H9 (cell line): ENCODE data around the gene SLC36A4. TPM values are rescaled to one million over a fixed set of nuclear protein-coding genes. Genes with fewer than 3 reads are reported as not detected.

Experiments
- DNase-seq: peaks from one replicate; pipeline ENCODE4 v3.0.0-alpha.2; 2017
- H2AFZ ChIP-seq: one replicate; pipeline ENCODE4 v1.6.1; 2013; ENCODE audit warnings: mild to moderate bottlenecking, low read length, control low read depth, moderate library complexity
- H2AK5ac ChIP-seq: 2 replicates; pipeline ENCODE4 v1.6.1; 2013; ENCODE audit warnings: low read length, control low read depth, mixed read lengths; ENCODE audit not compliant: insufficient read length
- H2BK120ac ChIP-seq: one replicate; pipeline ENCODE4 v1.6.1; 2013; ENCODE audit warnings: low read depth, mild to moderate bottlenecking, low read length, control low read depth, inconsistent platforms; ENCODE audit not compliant: poor library complexity, severe bottlenecking
- H2BK12ac ChIP-seq: 2 replicates; pipeline ENCODE4 v1.6.1; 2013; ENCODE audit warnings: low read length, control low read depth, mixed read lengths, low read depth; ENCODE audit not compliant: insufficient read length
- H2BK15ac ChIP-seq: 2 replicates; pipeline ENCODE4 v1.6.1; 2013; ENCODE audit warnings: low read depth, low read length, control low read depth
- H2BK20ac ChIP-seq: one replicate; pipeline ENCODE4 v1.6.1; 2013; ENCODE audit warnings: low read depth, mild to moderate bottlenecking, low read length, control low read depth, inconsistent platforms; ENCODE audit not compliant: poor library complexity, severe bottlenecking
- H2BK5ac ChIP-seq: 2 replicates; pipeline ENCODE4 v1.6.1; 2013; ENCODE audit warnings: low read length, control low read depth, mixed read lengths; ENCODE audit not compliant: insufficient read length
- H3K14ac ChIP-seq: 2 replicates; pipeline ENCODE4 v1.6.1; 2013; ENCODE audit warnings: low read length, control low read depth; ENCODE audit not compliant: insufficient read depth
- H3K18ac ChIP-seq: 2 replicates; pipeline ENCODE4 v1.6.1; 2013; ENCODE audit warnings: low read depth, mild to moderate bottlenecking, mixed read lengths, low read length, control low read depth; ENCODE audit not compliant: insufficient read length
- H3K23ac ChIP-seq: 2 replicates; pipeline ENCODE4 v1.6.1; 2013; ENCODE audit warnings: low read length, control low read depth, mixed read lengths, low read depth; ENCODE audit not compliant: insufficient read length
- H3K23me2 ChIP-seq: 2 replicates; pipeline ENCODE4 v1.6.1; 2013; ENCODE audit warnings: low read depth, mild to moderate bottlenecking, mixed read lengths, low read length, control low read depth; ENCODE audit not compliant: insufficient read length, poor library complexity, severe bottlenecking
- H3K27ac ChIP-seq: 2 replicates; pipeline ENCODE4 v1.5.1; 2013; ENCODE audit warnings: low read length, control low read depth, mixed read lengths, low read depth; ENCODE audit not compliant: insufficient read length
- H3K27me3 ChIP-seq: 2 replicates; pipeline ENCODE4 v1.6.1; 2013; ENCODE audit warnings: low read length, control low read depth, inconsistent platforms; ENCODE audit not compliant: insufficient read depth
- H3K4ac ChIP-seq: 2 replicates; pipeline ENCODE4 v1.6.1; 2013; ENCODE audit warnings: low read depth, mild to moderate bottlenecking, control low read depth, inconsistent platforms, low read length, moderate library complexity
- H3K4me1 ChIP-seq: 2 replicates; pipeline ENCODE4 v1.6.1; 2013; ENCODE audit warnings: low read length, control low read depth, inconsistent platforms; ENCODE audit not compliant: insufficient read depth
- H3K4me2 ChIP-seq: 2 replicates; pipeline ENCODE4 v1.6.1; 2013; ENCODE audit warnings: low read length, control low read depth, mixed read lengths; ENCODE audit not compliant: insufficient read length, insufficient read depth
- H3K56ac ChIP-seq: 2 replicates; pipeline ENCODE4 v1.6.1; 2013; ENCODE audit warnings: low read depth, mild to moderate bottlenecking, mixed read lengths, low read length, control low read depth; ENCODE audit not compliant: insufficient read length
- H3K79me1 ChIP-seq: 2 replicates; pipeline ENCODE4 v1.6.1; 2013; ENCODE audit warnings: low read depth, mild to moderate bottlenecking, moderate library complexity, low read length, control low read depth, inconsistent platforms; ENCODE audit not compliant: insufficient read depth, poor library complexity, severe bottlenecking
- H3K79me2 ChIP-seq: 2 replicates; pipeline ENCODE4 v1.6.1; 2013; ENCODE audit warnings: low read length, control low read depth, inconsistent platforms; ENCODE audit not compliant: insufficient read depth
- H3K9ac ChIP-seq: 2 replicates; pipeline ENCODE4 v1.6.1; 2013; ENCODE audit warnings: low read length, control low read depth, mixed read lengths; ENCODE audit not compliant: insufficient read length; ENCODE audit errors: extremely low read depth
- H3K9me3 ChIP-seq: one replicate; pipeline ENCODE4 v1.6.1; 2013; ENCODE audit warnings: low read depth, low read length, inconsistent platforms; ENCODE audit not compliant: control insufficient read depth
- H3T11ph ChIP-seq: one replicate; pipeline ENCODE4 v1.6.1; 2013; ENCODE audit warnings: mild to moderate bottlenecking, low read length, control low read depth, inconsistent platforms
- H4K20me1 ChIP-seq: one replicate; pipeline ENCODE4 v1.6.1; 2013; ENCODE audit not compliant: control insufficient read depth, insufficient read length, insufficient read depth
- H4K5ac ChIP-seq: 2 replicates; pipeline ENCODE4 v1.6.1; 2013; ENCODE audit warnings: low read depth, mild to moderate bottlenecking, mixed read lengths, low read length, control low read depth; ENCODE audit not compliant: insufficient read length
- H4K8ac ChIP-seq: replicated peaks from 2 replicates; pipeline ENCODE4 v1.6.1; 2013; ENCODE audit warnings: low read length, control low read depth, mixed read lengths, low read depth; ENCODE audit not compliant: insufficient read length
- H4K91ac ChIP-seq: 2 replicates; pipeline ENCODE4 v1.6.1; 2013; ENCODE audit warnings: low read depth, mild to moderate bottlenecking, moderate library complexity, mixed read lengths, low read length, control low read depth; ENCODE audit not compliant: insufficient read length
- H3K27ac Mint-ChIP-seq, 3 experiments: 2 replicates in 2 of 3; 3 replicates in 1 of 3; pipeline ENCODE4 v1.8.0; 2020 to 2021; ENCODE audit warnings: mixed read lengths in 3 of 3, mild to moderate bottlenecking in 1 of 3, moderate library complexity in 1 of 3
- H3K27me3 Mint-ChIP-seq: 2 replicates; pipeline ENCODE4 v1.8.0; 2021; ENCODE audit warnings: low read depth, mild to moderate bottlenecking, moderate library complexity, mixed read lengths
- H3K36me3 Mint-ChIP-seq, 3 experiments: 2 replicates in 2 of 3; 3 replicates in 1 of 3; pipeline ENCODE4 v1.8.0; 2020 to 2021; ENCODE audit warnings: low read depth in 3 of 3, mixed read lengths in 3 of 3; ENCODE audit not compliant: insufficient read depth in 1 of 3
- H3K4me1 Mint-ChIP-seq, 2 experiments: 2 replicates each; pipeline ENCODE4 v1.8.0; 2020; ENCODE audit warnings: mixed read lengths in 2 of 2
- H3K4me3 Mint-ChIP-seq, 2 experiments: 2 replicates in 1 of 2; 3 replicates in 1 of 2; pipeline ENCODE4 v1.8.0; 2020 to 2021; ENCODE audit warnings: mild to moderate bottlenecking in 2 of 2, mixed read lengths in 2 of 2, moderate library complexity in 1 of 2
- H3K9me3 Mint-ChIP-seq, 2 experiments: 2 replicates in 1 of 2; 3 replicates in 1 of 2; pipeline ENCODE4 v1.8.0; 2020; ENCODE audit warnings: mild to moderate bottlenecking in 2 of 2, mixed read lengths in 2 of 2, moderate library complexity in 1 of 2
- WGBS: extraction: QIAGEN DNeasy Blood & Tissue Kit; methylation state at CpG from one replicate; pipeline ENCODE4 v1.1.7; 2013; ENCODE audit warnings: missing lambda C conversion rate, low lambda C conversion rate, mixed read lengths; ENCODE audit not compliant: insufficient read length; ENCODE audit errors: extremely low coverage; 5-methylcytosine and 5-hydroxymethylcytosine counted together
- total RNA-seq: library from RNA; stranded (reverse); gene quantifications from 2 replicates; pipeline ENCODE4 v1.2.1, GENCODE V29; 2021
- TF ChIP-seq, protein P1 (sequence below): fragments of 200-600 bp; sonication (generic); conservative IDR thresholded peaks from 3 replicates; pipeline ENCODE4 v1.8.0; 2021; ENCODE audit warnings: antibody characterized with exemption, mild to moderate bottlenecking

SLC36A4 gene
- total RNA-seq, 1 experiment from 2014 or later: 33.3 TPM

GRCh38 chr11:93189462-93189861 lies 8.3 kb downstream of the SLC36A4 start:
- no peak overlapping the region for H4K5ac ChIP-seq
- H3K4me1 ChIP-seq: 0 out of 2 replicates have a peak, but pooled peaks cover 4% of the 10 kb centered on the region
- no peak overlapping the region for H3K56ac ChIP-seq
- Mint-ChIP-seq H3K27ac (no peak overlapping the region), H3K4me3 (no peak overlapping the region), H3K27me3 (no peaks in the 10 kb centered on the region), H3K36me3 (peaks cover 23 to 50% (median 33%) of the 10 kb centered on the region in 3 experiments), H3K4me1 (peaks cover 9% of the 10 kb centered on the region in 2 experiments), H3K9me3 (peaks cover 12% of the 10 kb centered on the region in 2 experiments)
- no peak overlapping the region for H2AFZ ChIP-seq
- no peak overlapping the region for H3T11ph ChIP-seq
- H3K79me1 ChIP-seq: peaks cover 2% of the 10 kb centered on the region
- H2BK5ac ChIP-seq: no peak overlapping the region
- H3K23me2 ChIP-seq: no peaks in the 10 kb centered on the region
- H4K20me1 ChIP-seq: no peaks in the 10 kb centered on the region
- H2BK15ac ChIP-seq: no peak overlapping the region
- no peak for DNase-seq
- no peak overlapping the region for H4K91ac ChIP-seq
- H3K14ac ChIP-seq: no peak overlapping the region
- no peak overlapping the region for H3K23ac ChIP-seq
- H2BK12ac ChIP-seq: no peak overlapping the region
- no CpG with 5 or more reads among the region's 1 CpG for WGBS
- no peaks in the 10 kb centered on the region for H3K9me3 ChIP-seq
- no peak overlapping the region for H3K4ac ChIP-seq
- H2AK5ac ChIP-seq: no peak overlapping the region
- no peak overlapping the region for H4K8ac ChIP-seq
- H2BK20ac ChIP-seq: no peak overlapping the region
- no peak overlapping the region for H3K27ac ChIP-seq
- no peak overlapping the region for H3K4me2 ChIP-seq
- peaks cover 11% of the 10 kb centered on the region; the same call in 1 of the 2 replicates for H3K79me2 ChIP-seq
- TF ChIP-seq, protein P1, sequence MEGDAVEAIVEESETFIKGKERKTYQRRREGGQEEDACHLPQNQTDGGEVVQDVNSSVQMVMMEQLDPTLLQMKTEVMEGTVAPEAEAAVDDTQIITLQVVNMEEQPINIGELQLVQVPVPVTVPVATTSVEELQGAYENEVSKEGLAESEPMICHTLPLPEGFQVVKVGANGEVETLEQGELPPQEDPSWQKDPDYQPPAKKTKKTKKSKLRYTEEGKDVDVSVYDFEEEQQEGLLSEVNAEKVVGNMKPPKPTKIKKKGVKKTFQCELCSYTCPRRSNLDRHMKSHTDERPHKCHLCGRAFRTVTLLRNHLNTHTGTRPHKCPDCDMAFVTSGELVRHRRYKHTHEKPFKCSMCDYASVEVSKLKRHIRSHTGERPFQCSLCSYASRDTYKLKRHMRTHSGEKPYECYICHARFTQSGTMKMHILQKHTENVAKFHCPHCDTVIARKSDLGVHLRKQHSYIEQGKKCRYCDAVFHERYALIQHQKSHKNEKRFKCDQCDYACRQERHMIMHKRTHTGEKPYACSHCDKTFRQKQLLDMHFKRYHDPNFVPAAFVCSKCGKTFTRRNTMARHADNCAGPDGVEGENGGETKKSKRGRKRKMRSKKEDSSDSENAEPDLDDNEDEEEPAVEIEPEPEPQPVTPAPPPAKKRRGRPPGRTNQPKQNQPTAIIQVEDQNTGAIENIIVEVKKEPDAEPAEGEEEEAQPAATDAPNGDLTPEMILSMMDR: no peak
- H2BK120ac ChIP-seq: no peak overlapping the region
- no peaks in the 10 kb centered on the region for H3K27me3 ChIP-seq
- no peak overlapping the region for H3K18ac ChIP-seq
- H3K9ac ChIP-seq: no peak overlapping the region
